HepG2 (cell line): Measurements from ENCODE around the gene TEAD3. TPM values are rescaled to one million over a fixed set of nuclear protein-coding genes. Genes with fewer than 3 reads are reported as not detected.
A peak's percentile ranks its signal among the peaks of the same experiment; 100 is the strongest.

Experiments used
- BORCS8-MEF2B ChIP-seq: sonication (generic); formaldehyde crosslinking; IDR thresholded peaks from 2 replicates; pipeline ENCODE4 v1.8.0; 2022; ENCODE audit warnings: mild to moderate bottlenecking, missing genetic modification reagents
- CC2D1A ChIP-seq: sonication (generic); formaldehyde crosslinking; IDR thresholded peaks from 2 replicates; pipeline ENCODE4 v1.8.1; 2023; ENCODE audit warnings: mild to moderate bottlenecking, missing genetic modification reagents
- FOXC1 ChIP-seq: sonication (generic); formaldehyde crosslinking; IDR thresholded peaks from 2 replicates; pipeline ENCODE4 v1.8.0; 2022; ENCODE audit warnings: mild to moderate bottlenecking, missing genetic modification reagents, borderline replicate concordance
- FOXJ3 ChIP-seq: sonication (generic); formaldehyde crosslinking; IDR thresholded peaks from 2 replicates; pipeline ENCODE4 v1.4.0; 2020; ENCODE audit warnings: missing genetic modification reagents, mild to moderate bottlenecking, borderline replicate concordance
- MIER2 ChIP-seq: IDR thresholded peaks from 2 replicates; pipeline ENCODE4 v1.6.1; 2016; ENCODE audit warnings: missing biosample characterization, missing genetic modification reagents
- NFIC ChIP-seq: IDR thresholded peaks from 2 replicates; pipeline ENCODE4 v1.6.1; 2012; ENCODE audit warnings: mild to moderate bottlenecking, low read length, inconsistent platforms
- POLR2G ChIP-seq: fragments of 200-400 bp; formaldehyde crosslinking; IDR thresholded peaks from 2 replicates; pipeline ENCODE4 v1.6.1; 2018; ENCODE audit warnings: mild to moderate bottlenecking, low read depth, low read length, moderate library complexity
- RBM22 ChIP-seq: fragments of 200-400 bp; formaldehyde crosslinking; optimal IDR thresholded peaks from 2 replicates; pipeline ENCODE3; 2017; ENCODE audit warnings: mild to moderate bottlenecking, low read length, moderate library complexity
- REPIN1 ChIP-seq: sonication (generic); formaldehyde crosslinking; IDR thresholded peaks from 2 replicates; pipeline ENCODE4 v1.8.0; 2022; ENCODE audit warnings: missing genetic modification reagents, low read depth, mild to moderate bottlenecking, borderline replicate concordance
- RNF2 ChIP-seq: fragments of 450-650 bp; conservative IDR thresholded peaks from 2 replicates; pipeline ENCODE4 v1.6.1; 2016; ENCODE audit warnings: low read depth
- TAF15 ChIP-seq: fragments of 200-400 bp; formaldehyde crosslinking; IDR thresholded peaks from one replicate; pipeline ENCODE4 v1.6.1; 2018; ENCODE audit warnings: mild to moderate bottlenecking, low read depth, low read length; ENCODE audit not compliant: poor library complexity, severe bottlenecking
- TARDBP ChIP-seq: sonication (generic); formaldehyde crosslinking; IDR thresholded peaks from 2 replicates; pipeline ENCODE4 v1.8.0; 2022; ENCODE audit warnings: mild to moderate bottlenecking, missing genetic modification reagents
- YY1 ChIP-seq: IDR thresholded peaks from 2 replicates; pipeline ENCODE4 v1.6.1; 2011; ENCODE audit warnings: low read length, low read depth, moderate library complexity, mild to moderate bottlenecking; ENCODE audit not compliant: insufficient read depth, insufficient replicate concordance
- ZFP90 ChIP-seq: sonication (generic); formaldehyde crosslinking; IDR thresholded peaks from 2 replicates; pipeline ENCODE4 v1.8.0; 2022; ENCODE audit warnings: missing genetic modification reagents, mild to moderate bottlenecking, inconsistent platforms, borderline replicate concordance
- ZKSCAN5 ChIP-seq: sonication (generic); formaldehyde crosslinking; IDR thresholded peaks from 2 replicates; pipeline ENCODE4 v1.5.1; 2020; ENCODE audit warnings: mild to moderate bottlenecking, missing genetic modification reagents
- ZMYM3 ChIP-seq: sonication (generic); formaldehyde crosslinking; IDR thresholded peaks from 2 replicates; pipeline ENCODE4 v1.5.1; 2020; ENCODE audit warnings: mild to moderate bottlenecking, missing genetic modification reagents
- ZNF605 ChIP-seq: sonication (generic); formaldehyde crosslinking; IDR thresholded peaks from 2 replicates; pipeline ENCODE4 v1.8.0; 2022; ENCODE audit warnings: mild to moderate bottlenecking, missing genetic modification reagents
- ZNF619 ChIP-seq: sonication (generic); formaldehyde crosslinking; IDR thresholded peaks from 2 replicates; pipeline ENCODE4 v1.4.0; 2020; ENCODE audit warnings: mild to moderate bottlenecking, missing genetic modification reagents
- ZNF713 ChIP-seq: sonication (generic); formaldehyde crosslinking; IDR thresholded peaks from 2 replicates; pipeline ENCODE4 v1.4.0; 2020; ENCODE audit warnings: mild to moderate bottlenecking, missing genetic modification reagents
- ZNF75D ChIP-seq: sonication (generic); formaldehyde crosslinking; IDR thresholded peaks from 2 replicates; pipeline ENCODE4 v1.8.1; 2023; ENCODE audit warnings: missing genetic modification reagents, mild to moderate bottlenecking, borderline replicate concordance
- ZNF777 ChIP-seq: sonication (generic); formaldehyde crosslinking; IDR thresholded peaks from 2 replicates; pipeline ENCODE4 v1.4.0; 2020; ENCODE audit warnings: missing genetic modification reagents
- ZNF883 ChIP-seq: sonication (generic); formaldehyde crosslinking; IDR thresholded peaks from 2 replicates; pipeline ENCODE4 v1.5.1; 2020; ENCODE audit warnings: mild to moderate bottlenecking, missing genetic modification reagents; ENCODE audit errors: not compliant biosample characterization
- polyA plus RNA-seq, 8 experiments: library from polyadenylated mRNA; depleted of rRNA in 3 of 8; stranded (reverse) in 7 of 8; unstranded in 1 of 8; fragments of >200 nt; fragmentation: Illumina TruSeq in 4 of 8; extraction: Trizol in 4 of 8; gene quantifications; 2 replicates each; pipeline versions ENCODE4 v1.2.1 to v1.2.3, GENCODE V29; 2011 to 2016; ENCODE audit warnings: low read depth in 4 of 8, missing spikeins in 1 of 8, mixed read lengths in 1 of 8; ENCODE audit not compliant: insufficient read depth in 1 of 8
- total RNA-seq, 5 experiments: library from RNA; depleted of rRNA; stranded (reverse); fragments of >200 nt; fragmentation: Illumina TruSeq; extraction: Trizol; gene quantifications; 2 replicates each; pipeline ENCODE4 v1.2.3, GENCODE V29; 2016; ENCODE audit warnings: low read depth in 1 of 5
- TF ChIP-seq, protein P1 (sequence below): sonication (generic); formaldehyde crosslinking; IDR thresholded peaks from 2 replicates; pipeline ENCODE4 v1.5.0; 2020; ENCODE audit warnings: missing genetic modification reagents, mild to moderate bottlenecking, borderline replicate concordance
- TF ChIP-seq, protein P2 (sequence below): sonication (generic); formaldehyde crosslinking; IDR thresholded peaks from 2 replicates; pipeline ENCODE4 v1.4.0; 2020; ENCODE audit warnings: low read depth, mild to moderate bottlenecking, missing genetic modification reagents
- TF ChIP-seq, protein P3 (sequence below): sonication (generic); formaldehyde crosslinking; IDR thresholded peaks from 2 replicates; pipeline ENCODE4 v1.8.1; 2023; ENCODE audit warnings: mild to moderate bottlenecking, missing genetic modification reagents

Gene TEAD3
- total and polyA plus RNA-seq, 2 of the 13 experiments (the other 11 are each of a cell fraction or from before 2014, with no cell fraction given): 15.1 to 16.5 TPM

DNA sequence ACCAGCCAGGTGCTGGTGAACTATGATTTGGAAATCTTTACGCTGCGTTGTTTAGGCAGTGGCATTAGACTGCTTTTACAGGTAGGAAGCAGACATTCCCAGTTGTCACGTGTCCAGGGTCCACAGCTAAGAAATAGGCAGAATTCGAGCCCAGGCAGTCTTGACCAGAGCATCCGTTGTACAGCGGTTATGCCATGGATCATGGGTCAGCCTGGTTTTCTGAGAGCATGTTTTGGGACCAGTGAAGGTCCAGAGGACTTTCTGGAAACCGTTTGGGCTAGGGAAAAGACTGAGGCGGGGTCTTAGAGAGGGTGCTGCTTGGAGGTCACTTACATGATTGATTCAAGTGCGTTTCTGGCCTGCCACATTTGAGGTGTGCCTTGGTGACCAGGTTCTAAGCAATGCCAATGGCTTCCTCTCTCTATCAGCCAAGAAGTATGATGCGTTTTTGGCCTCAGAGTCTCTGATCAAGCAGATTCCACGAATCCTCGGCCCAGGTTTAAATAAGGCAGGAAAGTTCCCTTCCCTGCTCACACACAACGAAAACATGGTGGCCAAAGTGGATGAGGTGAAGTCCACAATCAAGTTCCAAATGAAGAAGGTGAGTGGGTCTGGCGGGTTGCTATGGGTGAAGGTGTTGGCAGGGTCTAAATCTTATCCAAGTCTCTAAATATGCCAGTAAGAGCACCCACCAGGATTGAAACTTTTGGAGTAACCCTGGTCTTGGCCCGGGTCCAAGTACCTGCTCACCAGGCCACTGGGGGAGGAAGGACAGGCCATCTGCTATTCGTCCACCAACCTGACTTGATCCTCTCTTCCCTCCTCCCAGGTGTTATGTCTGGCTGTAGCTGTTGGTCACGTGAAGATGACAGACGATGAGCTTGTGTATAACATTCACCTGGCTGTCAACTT, 26.9 kb downstream of the TEAD3 start (continued):
- no peak; the same call in 1 of the 2 replicates for TF ChIP-seq REPIN1 (CRISPR knock-in tag)
- no peak for TF ChIP-seq CC2D1A
- TF ChIP-seq, protein P1, sequence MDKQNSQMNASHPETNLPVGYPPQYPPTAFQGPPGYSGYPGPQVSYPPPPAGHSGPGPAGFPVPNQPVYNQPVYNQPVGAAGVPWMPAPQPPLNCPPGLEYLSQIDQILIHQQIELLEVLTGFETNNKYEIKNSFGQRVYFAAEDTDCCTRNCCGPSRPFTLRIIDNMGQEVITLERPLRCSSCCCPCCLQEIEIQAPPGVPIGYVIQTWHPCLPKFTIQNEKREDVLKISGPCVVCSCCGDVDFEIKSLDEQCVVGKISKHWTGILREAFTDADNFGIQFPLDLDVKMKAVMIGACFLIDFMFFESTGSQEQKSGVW: no peak
- no peak for TF ChIP-seq FOXJ3 (CRISPR knock-in tag)
- no peak for TF ChIP-seq ZNF713 (CRISPR knock-in tag)
- no peak for TF ChIP-seq ZMYM3
- TF ChIP-seq, protein P2, sequence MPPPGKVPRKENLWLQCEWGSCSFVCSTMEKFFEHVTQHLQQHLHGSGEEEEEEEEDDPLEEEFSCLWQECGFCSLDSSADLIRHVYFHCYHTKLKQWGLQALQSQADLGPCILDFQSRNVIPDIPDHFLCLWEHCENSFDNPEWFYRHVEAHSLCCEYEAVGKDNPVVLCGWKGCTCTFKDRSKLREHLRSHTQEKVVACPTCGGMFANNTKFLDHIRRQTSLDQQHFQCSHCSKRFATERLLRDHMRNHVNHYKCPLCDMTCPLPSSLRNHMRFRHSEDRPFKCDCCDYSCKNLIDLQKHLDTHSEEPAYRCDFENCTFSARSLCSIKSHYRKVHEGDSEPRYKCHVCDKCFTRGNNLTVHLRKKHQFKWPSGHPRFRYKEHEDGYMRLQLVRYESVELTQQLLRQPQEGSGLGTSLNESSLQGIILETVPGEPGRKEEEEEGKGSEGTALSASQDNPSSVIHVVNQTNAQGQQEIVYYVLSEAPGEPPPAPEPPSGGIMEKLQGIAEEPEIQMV (CRISPR knock-in tag): no peak
- TF ChIP-seq RBM22: peak; percentile 87
- TF ChIP-seq ZNF777 (CRISPR knock-in tag): no peak
- no peak for TF ChIP-seq YY1
- TF ChIP-seq MIER2 (CRISPR knock-in tag): no peak
- TF ChIP-seq ZNF883 (CRISPR knock-in tag): no peak
- TF ChIP-seq, protein P3, sequence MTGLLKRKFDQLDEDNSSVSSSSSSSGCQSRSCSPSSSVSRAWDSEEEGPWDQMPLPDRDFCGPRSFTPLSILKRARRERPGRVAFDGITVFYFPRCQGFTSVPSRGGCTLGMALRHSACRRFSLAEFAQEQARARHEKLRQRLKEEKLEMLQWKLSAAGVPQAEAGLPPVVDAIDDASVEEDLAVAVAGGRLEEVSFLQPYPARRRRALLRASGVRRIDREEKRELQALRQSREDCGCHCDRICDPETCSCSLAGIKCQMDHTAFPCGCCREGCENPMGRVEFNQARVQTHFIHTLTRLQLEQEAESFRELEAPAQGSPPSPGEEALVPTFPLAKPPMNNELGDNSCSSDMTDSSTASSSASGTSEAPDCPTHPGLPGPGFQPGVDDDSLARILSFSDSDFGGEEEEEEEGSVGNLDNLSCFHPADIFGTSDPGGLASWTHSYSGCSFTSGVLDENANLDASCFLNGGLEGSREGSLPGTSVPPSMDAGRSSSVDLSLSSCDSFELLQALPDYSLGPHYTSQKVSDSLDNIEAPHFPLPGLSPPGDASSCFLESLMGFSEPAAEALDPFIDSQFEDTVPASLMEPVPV (CRISPR knock-in tag): 0 out of 2 replicates have a peak, but pooled peaks have one; percentile 45
- no peak for TF ChIP-seq ZNF619 (CRISPR knock-in tag)
- TF ChIP-seq RNF2: no peak
- no peak for TF ChIP-seq TAF15
- TF ChIP-seq ZNF75D (CRISPR knock-in tag): no peak
- TF ChIP-seq BORCS8-MEF2B (CRISPR knock-in tag): peak; percentile 26; the same call in 1 of the 2 replicates
- TF ChIP-seq ZFP90: peak; percentile 70; the same call in 1 of the 2 replicates
- peak; percentile 37 for TF ChIP-seq POLR2G
- 0 out of 2 replicates have a peak, but pooled peaks have one; percentile 42 for TF ChIP-seq NFIC
- TF ChIP-seq ZKSCAN5 (CRISPR knock-in tag): no peak
- peak; percentile 62 for TF ChIP-seq ZNF605 (CRISPR knock-in tag)
- peak; percentile 21; the same call in 1 of the 2 replicates for TF ChIP-seq TARDBP (CRISPR knock-in tag)
- TF ChIP-seq FOXC1: no peak
